Femur (tissue), 1 donor: ENCODE results near the gene TRAP1.

Experiments
- DNase-seq: peaks from one replicate; pipeline ENCODE4 v3.0.0-alpha.2; 2017

The TRAP1 gene

GRCh38 chr16:3717235-3718018 lies at the start of gene TRAP1:
Gene TRAP1, minus strand, starts transcription at chr16:3717524. Its CDS starts 16 bp downstream, at chr16:3717508.
- DNase-seq, result peak; percentile 94

DNA sequence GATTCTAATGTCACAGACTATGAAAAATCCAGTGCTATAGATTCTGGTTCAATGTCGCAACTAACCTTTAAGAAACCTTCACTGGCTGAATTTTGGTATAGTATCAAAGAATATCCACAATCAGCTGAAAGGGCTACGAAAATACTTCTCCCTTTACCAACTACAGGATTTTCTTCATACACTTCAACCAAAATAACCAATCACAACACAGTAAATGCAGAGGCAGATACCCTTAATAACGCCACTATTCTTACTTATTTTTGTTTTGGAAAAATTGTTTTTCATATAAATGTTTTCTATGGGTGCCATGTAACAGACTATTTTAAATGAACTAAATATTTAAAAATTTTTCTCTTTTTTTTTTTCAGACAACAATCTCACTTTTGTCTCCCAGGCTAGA lies 48.9 kb upstream of the TRAP1 start:
- no peak for DNase-seq

- DNase-seq, result no peak
These were observed 47.1 kb upstream of the TRAP1 start for GRCh38 chr16:3764409-3764808.

DNA sequence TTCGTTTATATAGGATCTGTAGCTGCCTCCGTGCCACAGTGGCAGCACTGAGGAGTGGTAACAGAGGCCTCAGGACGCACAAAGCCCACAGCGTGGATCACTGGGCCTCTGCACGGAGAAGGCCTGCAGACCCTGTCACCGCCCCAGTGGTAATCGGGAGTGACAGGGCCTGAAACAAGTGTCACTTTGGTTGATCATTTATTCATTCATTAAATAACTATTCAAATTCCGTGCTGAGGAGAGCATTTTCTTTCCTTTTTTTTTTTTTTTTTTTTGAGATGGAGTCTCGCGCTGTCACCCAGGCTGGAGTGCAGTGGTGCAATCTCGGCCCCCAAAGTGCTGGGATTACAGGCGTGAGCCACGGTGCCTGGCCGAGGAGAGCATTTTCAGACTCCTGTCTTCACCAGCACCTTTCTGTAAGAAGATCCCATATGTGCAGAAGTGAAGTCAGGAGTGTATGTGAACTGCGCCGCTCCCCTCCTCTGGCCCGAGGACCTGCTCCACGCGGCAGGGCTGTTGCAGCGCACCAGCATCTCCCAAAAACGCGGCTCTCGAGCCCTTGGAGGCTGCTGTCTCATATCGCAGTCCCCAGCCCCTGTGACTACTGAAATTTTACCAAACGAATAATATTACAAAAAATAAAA lies 44.9 kb upstream of the TRAP1 start:
- no peak for DNase-seq

- DNase-seq, result no peak
These were observed 44.2 kb upstream of the TRAP1 start for GRCh38 chr16:3761375-3762106.

DNA sequence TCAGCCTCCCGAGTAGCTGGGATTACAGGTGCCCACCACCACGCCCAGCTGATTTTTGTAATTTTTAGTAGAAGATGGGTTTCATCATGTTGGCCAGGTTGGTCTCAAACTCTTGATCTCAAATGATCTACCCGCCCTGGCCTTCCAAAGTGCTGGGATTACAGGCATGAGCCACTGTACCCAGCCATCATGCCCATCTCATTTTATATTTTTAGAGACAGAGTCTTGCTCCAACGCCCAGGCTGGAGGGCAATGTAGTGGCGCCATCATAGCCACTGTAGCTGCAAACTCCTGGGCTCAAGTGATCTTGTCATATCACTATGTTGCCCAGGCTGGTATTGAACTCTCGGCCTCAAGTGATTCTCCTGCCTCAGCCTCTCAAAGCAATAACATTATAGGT lies 43.2 kb upstream of the TRAP1 start:
- DNase-seq, result no peak

DNA sequence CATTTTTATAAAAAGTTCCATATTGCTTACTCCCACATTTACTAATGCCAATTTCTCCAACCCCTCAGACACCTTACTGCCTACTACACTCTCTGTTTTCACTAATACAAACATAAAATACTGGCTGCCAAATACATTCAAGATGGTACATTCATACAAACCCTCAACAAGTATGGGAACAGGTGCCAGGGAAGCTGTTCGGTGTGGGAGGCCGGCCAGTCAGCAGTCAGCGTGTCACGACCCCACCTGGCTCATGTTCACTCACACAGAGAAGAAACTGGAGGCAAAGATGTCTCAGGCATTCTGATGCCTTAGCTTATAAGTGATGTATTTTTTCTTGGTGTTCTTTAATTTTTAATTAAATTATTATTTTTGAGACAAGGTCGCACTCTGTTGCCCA lies 42.4 kb upstream of the TRAP1 start:
- DNase-seq, result no peak

- no peak for DNase-seq
These were observed 38.8 kb upstream of the TRAP1 start for GRCh38 chr16:3756113-3756512.

DNA sequence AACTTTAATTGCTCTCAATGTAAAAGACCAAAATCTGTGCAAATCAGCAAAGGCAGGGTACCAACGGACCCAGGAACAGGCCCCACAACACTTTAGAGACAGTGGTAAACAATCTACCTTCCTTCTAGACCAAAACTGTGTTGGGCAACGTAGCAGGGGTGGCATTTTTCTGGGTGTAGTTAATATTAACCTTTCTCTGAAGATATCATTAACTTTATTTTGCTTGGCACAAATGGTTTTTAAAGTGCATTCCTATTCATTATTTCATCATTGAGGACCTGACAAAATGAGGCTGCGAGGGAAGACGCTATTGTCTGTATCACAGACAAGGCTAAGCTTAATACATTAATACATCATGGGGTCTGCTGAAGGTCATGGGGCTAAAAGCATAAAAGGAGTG lies 37.9 kb upstream of the TRAP1 start:
- DNase-seq, result no peak

DNA sequence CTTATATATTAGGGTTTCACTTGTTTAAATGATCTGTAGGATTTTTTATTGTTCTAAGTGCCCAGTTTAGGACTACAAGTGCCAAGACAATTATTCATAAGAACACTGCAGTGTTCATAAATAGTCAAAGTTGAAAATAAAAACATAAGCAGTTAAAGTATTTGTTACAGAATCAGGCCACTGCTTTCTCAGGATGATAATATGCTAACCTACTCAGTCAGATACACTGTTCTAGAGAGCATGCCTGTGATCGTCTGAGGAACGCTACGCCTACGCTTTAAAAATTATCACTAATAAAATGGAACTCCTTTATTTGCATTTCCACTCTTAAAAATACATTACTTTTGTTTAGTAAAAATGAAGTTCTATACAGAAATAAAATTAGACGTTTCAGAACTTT lies 37.4 kb upstream of the TRAP1 start:
- DNase-seq, result no peak

GRCh38 chr16:3754081-3754703 lies 36.9 kb upstream of the TRAP1 start:
- no peak for DNase-seq

DNA sequence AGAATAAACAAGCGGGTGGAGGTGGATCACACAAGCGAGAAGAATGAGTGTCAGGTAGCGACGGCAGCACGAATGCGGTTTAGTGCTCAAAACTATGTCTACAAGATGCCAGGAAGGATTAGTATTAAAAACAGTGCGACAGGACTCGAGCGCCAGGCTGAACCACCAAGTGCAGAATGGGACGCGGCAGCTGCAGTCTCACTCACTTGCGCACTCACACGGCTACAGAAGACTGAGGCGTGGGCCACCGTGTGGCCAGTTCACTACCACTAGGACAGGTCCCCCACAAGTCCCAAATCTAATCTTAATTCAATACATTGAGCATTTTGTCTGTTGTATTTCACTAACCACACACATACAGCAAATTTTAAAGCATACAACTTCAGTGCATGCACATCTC lies 35.7 kb upstream of the TRAP1 start:
- no peak for DNase-seq

DNA sequence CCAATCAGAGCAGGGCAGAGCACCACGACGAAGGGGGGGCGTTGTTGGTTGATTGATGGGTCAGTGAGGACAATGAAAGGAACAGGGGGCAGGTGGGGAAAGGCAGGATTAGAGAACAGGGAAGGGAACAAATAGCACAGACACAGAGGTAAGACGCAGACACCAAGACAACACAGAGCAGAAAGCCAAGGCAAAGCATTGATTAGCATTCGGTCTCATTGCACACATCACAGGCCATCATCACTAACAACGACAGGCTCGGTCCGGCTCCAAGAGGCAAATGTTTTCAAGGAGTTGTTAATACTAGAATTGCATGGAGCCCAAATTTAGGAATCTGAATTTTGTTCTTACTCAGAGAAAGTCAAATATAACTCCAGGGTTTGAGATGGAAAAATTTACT lies 34.6 kb upstream of the TRAP1 start:
- no peak for DNase-seq

GRCh38 chr16:3748307-3748706 lies 31.0 kb upstream of the TRAP1 start:
- no peak for DNase-seq

DNA sequence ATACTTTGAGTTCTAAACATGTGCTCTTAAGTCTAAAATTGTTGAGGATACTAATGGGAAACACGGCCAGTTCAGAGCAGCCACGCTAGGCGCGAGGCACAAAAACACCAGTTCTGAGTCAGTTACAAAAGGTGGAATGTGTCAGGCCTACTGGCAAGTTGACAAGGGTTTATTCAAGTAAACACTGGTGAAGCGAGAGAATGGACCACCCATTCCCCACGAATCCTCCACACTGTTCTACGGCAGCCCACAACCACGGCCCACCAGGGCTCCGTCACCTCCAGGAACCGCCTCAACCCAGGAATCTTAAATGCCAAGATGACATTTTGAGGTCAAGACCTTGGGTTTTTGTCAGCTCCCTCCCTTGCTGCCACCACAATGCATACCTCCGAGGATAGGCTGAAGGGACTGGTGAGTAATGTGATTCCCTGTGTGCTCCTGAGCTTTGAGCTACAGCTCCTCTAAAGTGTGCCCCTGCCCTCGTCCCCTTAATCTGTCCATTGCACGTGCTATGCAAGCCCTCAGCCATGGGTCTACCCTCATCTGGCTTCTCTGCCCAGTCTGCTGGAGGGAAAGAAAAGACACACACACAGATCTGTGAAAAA lies 28.5 kb upstream of the TRAP1 start:
- DNase-seq, result no peak

GRCh38 chr16:3744018-3744417 lies 26.7 kb upstream of the TRAP1 start:
- no peak for DNase-seq

GRCh38 chr16:3740934-3741333 lies 23.6 kb upstream of the TRAP1 start:
- no peak for DNase-seq

- DNase-seq, result no peak
These were observed 22.9 kb upstream of the TRAP1 start for GRCh38 chr16:3740186-3740585.

DNA sequence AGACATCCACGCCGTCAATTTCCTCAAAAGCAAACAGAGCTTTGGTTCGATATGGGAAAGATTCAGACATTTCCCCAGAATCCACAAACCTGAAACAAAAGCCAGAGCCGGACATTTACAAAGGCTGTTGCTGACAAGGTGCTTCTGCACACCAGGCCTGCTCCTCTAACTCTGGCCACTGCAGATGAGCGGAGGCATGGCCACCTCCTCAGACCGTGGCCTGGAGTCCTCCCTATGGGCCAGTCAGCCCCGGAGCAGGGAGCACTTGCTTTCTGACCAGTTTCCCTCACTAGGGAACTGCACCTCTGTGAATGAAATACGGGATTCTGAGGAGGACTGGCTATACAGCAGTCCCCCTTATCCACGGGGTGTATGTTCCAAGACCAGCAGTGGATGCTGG lies 22.3 kb upstream of the TRAP1 start:
- DNase-seq, result no peak

DNA sequence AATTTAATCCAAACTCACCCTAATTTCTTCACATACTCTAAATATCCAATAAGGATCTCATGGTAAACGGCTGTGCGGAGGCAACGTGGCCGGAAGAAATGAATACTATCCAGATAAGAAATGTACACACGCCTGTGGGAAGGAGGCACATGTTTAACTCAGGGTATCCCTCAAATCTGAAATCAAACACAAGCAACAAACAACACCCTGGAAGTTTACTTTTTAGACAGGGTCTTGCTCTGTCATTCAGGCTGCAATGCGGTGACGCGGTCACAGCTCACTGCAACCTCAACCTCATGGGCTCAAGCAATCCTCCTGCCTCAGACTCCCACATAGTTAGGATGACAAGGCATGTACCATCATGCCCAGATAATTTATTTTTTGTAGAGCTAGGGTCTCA lies 21.2 kb upstream of the TRAP1 start:
- no peak for DNase-seq

DNA sequence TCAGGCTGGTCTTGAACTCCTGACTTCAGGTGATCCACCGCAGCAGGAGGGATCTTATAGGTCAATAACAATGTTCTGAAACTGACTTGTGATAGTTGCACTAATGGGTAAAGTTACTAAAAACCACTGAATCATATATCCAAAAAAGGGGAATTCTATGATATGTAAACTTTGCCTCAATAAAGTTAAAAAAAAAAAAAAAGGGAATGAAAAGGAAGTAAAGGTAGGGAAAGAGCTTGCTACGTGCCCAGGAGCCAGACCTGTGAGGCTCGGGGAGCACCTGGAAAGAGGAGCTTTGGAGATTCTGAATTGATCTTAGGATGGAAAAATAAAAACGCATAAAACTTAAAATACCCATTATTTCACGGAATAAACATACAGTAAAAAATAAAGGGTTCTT lies 20.8 kb upstream of the TRAP1 start:
- DNase-seq, result no peak

- no peak for DNase-seq
These were observed 19.9 kb upstream of the TRAP1 start for GRCh38 chr16:3737181-3737580.

DNA sequence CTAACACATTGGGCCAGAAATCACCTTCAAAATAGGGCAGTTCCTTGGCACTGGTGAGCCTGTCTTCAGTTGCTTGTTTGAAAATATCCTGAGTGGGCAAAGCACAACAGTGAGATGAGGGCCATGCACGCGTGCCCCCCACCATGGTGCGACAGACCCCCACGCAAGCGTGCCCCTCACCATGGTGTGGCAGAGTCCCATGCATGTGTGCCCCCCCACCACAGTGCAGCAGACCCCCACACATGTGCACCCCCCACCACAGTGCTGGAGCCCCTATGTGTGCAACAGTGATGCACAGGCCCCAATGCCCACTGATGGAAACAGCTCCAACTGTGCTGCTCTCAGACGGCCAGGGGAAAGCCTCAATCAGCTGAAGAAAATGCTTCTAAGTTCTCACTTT lies 18.8 kb upstream of the TRAP1 start:
- no peak for DNase-seq
